ENCODE results near the gene KLK4.
"Not testable (repeated sequence)": the region's sequence is repeated elsewhere in the genome, so short reads cannot be mapped to it uniquely, and the experiment has no call there.

The KLK4 gene

GRCh38 chr19:50912727-50913716, 1.8 kb upstream of the KLK4 start:
- DNase-seq, result no peak

- no peak for DNase-seq
These were observed 956 bp upstream of the KLK4 start for GRCh38 chr19:50912102-50912599.

GRCh38 chr19:50910722-50911121, 473 bp downstream of the KLK4 start:
- DNase-seq, result no peak

- no peak for DNase-seq
These were observed 1.7 kb downstream of the KLK4 start for GRCh38 chr19:50909240-50910070.

- DNase-seq, result no peak
These were observed 2.9 kb downstream of the KLK4 start for GRCh38 chr19:50908336-50908735.

- no peak for DNase-seq
These were observed 5.0 kb downstream of the KLK4 start for GRCh38 chr19:50906217-50906616.

GRCh38 chr19:50902640-50903039, 8.6 kb downstream of the KLK4 start:
- no peak for DNase-seq

GRCh38 chr19:50899569-50899968, 11.6 kb downstream of the KLK4 start:
- no peak for DNase-seq

- DNase-seq, result no peak
These were observed 13.2 kb downstream of the KLK4 start for GRCh38 chr19:50898018-50898417.

GRCh38 chr19:50897612-50898011, 13.6 kb downstream of the KLK4 start:
- no peak for DNase-seq

- no peak for DNase-seq
These were observed 14.0 kb downstream of the KLK4 start for GRCh38 chr19:50897191-50897607.

- no peak for DNase-seq
These were observed 14.5 kb downstream of the KLK4 start for GRCh38 chr19:50896591-50897190.

GRCh38 chr19:50896089-50896590, 15.1 kb downstream of the KLK4 start:
- not testable (repeated sequence) for DNase-seq

GRCh38 chr19:50894478-50895356, 16.5 kb downstream of the KLK4 start:
- no peak for DNase-seq

- no peak for DNase-seq
These were observed 18.0 kb downstream of the KLK4 start for GRCh38 chr19:50893047-50893736.

- no peak for DNase-seq
These were observed 20.0 kb downstream of the KLK4 start for GRCh38 chr19:50891253-50891625.

GRCh38 chr19:50890422-50891252, 20.6 kb downstream of the KLK4 start:
- DNase-seq, result no peak

GRCh38 chr19:50889638-50890037, 21.6 kb downstream of the KLK4 start:
- no peak for DNase-seq

- DNase-seq, result no peak
These were observed 29.0 kb downstream of the KLK4 start for GRCh38 chr19:50882188-50882587.

GRCh38 chr19:50880241-50880640, 31.0 kb downstream of the KLK4 start:
- DNase-seq, result no peak
